ENCODE data around the gene COX20. TPM values are rescaled to one million over a fixed set of nuclear protein-coding genes. Genes with fewer than 3 reads are reported as not detected.

The COX20 gene
- total and polyA plus RNA-seq, 11 donors: 43.5 to 122 (median 59.8) TPM

- Histone ChIP-seq H3K9me3 (no peaks in the 10 kb centered on the region), H3K27ac (no peak overlapping the region), H3K4me3 (no peak overlapping the region), H3K4me1 (no peaks in the 10 kb centered on the region), H3K27me3 (no peaks in the 10 kb centered on the region), H3K36me3 (no peaks in the 10 kb centered on the region)
- intact Hi-C loops (cut with DNase I): no loop called here
- no peak for DNase-seq
- ATAC-seq: no peak
- TF ChIP-seq POLR2A (IDR thresholded peaks at IDR 0.05): no peak
- TF ChIP-seq CTCF (IDR thresholded peaks at IDR 0.05): no peak
- 79 to 87% (median 81%) methylated on average over 11 of the region's 11 CpGs for WGBS, 4 donors
Observed at GRCh38 chr1:244881552-244882280, 46.3 kb downstream of the COX20 start.

DNA sequence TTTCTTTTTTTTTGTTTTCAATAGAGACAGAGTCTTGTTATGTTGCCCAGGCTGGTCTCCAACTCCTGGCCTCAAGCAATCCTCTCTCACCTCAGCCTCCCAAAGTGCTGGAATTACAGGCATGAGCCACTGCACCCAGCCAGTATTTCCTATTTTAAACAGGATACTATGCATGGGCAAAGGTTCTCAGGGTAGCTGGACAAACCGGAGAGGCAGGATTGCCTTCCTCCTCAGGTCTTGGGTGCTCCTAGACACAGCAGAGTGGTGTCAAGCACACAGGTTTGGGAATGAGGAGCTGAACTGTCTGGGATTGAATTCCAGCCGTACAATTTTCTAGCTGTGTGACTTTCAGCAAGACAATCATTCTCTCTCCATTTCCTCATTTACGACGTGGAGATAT is 51.8 kb downstream of the COX20 start:
- DNase-seq: no peak
- no peaks in the 10 kb centered on the region for H3K4me1 ChIP-seq
- WGBS, 4 donors: 89 to 96% (median 95%) methylated on average over 4 of the region's 4 CpGs
- no peaks in the 10 kb centered on the region for H3K36me3 ChIP-seq
- H3K27ac ChIP-seq: no peak overlapping the region
- no peaks in the 10 kb centered on the region for H3K27me3 ChIP-seq
- TF ChIP-seq CTCF (IDR thresholded peaks at IDR 0.05): no peak
- TF ChIP-seq POLR2A (IDR thresholded peaks at IDR 0.05): no peak
- no peak overlapping the region for H3K4me3 ChIP-seq
- H3K9me3 ChIP-seq: peaks cover 0 to 3% (median 0%) of the 10 kb centered on the region in 12 donors
- no peak for ATAC-seq
- intact Hi-C loops (cut with DNase I): no loop called here

- H3K9me3 ChIP-seq: no peaks in the 10 kb centered on the region
- no peak for TF ChIP-seq CTCF (IDR thresholded peaks at IDR 0.05)
- TF ChIP-seq POLR2A (IDR thresholded peaks at IDR 0.05): no peak
- no peak overlapping the region for H3K27ac ChIP-seq
- H3K27me3 ChIP-seq: no peaks in the 10 kb centered on the region
- H3K4me1 ChIP-seq: no peaks in the 10 kb centered on the region
- no peaks in the 10 kb centered on the region for H3K36me3 ChIP-seq
- intact Hi-C loops (cut with DNase I): no loop called here
- WGBS, 4 donors: 90 to 94% (median 93%) methylated on average over 7 of the region's 7 CpGs
- no peak for ATAC-seq
- no peak for DNase-seq
- H3K4me3 ChIP-seq: no peak overlapping the region
Observed at GRCh38 chr1:244893836-244894235, 58.4 kb downstream of the COX20 start.

Other genes with a start within 250 kb of the COX20 start
- gene DESI2, start 182.5 kb upstream of the COX20 start, total RNA-seq: 10 to 100 TPM; 18.7 to 34.2 (median 23.1) TPM
- gene DESI2, start 182.5 kb upstream of the COX20 start, polyA plus RNA-seq: 10 to 100 TPM in 1 of 2 donors, 1 to 10 TPM in 1; 8.2 to 22.4 TPM
- 100 to 1,000 TPM; 138 to 218 (median 169) TPM for gene HNRNPU, start 28.9 kb downstream of the COX20 start, total RNA-seq
- 100 to 1,000 TPM in 1 of 2 donors, 10 to 100 TPM in 1; 85.6 to 118 TPM for gene HNRNPU, start 28.9 kb downstream of the COX20 start, polyA plus RNA-seq